Measurements from ENCODE around the gene SLC3A2. TPM values are rescaled to one million over a fixed set of nuclear protein-coding genes. Genes with fewer than 3 reads are reported as not detected.

SLC3A2 gene
- total and polyA plus RNA-seq, 10 donors, result 48.7 to 138 (median 111) TPM

DNA sequence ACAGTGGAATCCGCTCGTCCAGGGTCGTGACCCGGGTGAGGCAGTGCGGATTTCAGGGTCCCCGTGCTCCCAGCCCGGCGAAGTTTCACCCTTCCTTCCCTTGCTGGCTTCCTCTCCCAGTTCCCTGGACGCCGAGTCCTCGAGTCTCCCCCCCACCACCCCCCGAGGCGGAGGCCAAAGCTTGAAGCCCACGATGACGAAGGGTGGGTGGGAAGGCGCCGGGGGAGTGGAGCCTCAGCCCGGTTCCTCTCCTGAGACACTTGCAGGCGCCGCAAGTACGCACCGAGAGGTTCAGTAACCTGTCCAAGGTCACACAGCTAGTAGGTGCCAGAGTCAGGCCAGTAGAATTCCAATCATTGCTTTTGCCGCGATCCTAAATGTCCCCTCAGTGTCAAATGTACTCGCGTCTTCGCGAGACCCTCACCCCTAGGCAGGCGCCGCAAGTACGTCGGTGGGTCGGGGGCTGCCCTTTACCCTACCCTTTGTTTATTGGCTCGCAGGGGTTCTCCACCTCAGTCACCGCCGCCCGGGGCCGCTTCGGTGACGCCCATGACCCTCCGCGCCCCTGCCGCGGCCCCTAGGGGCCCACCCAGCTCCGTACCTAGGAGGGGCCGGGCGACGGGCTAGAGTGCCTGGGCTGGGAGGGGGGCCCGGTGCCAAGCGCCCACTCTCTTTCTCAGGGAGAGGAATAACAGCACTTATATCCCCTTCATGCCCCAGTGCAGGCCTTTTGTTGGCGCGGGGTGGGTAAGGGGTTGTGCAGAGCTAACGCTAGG lies 46.2 kb downstream of the SLC3A2 start:
- peaks cover 4 to 100% (median 60%) of the 10 kb centered on the region in 7 donors for H3K27me3 ChIP-seq (replicated peaks in 1 of 7)
- intact Hi-C loops (cut with DNase I; ENCODE audit: low total_unique reads), result no loop called here
- WGBS, 5 donors, result 9 to 20% (median 17%) methylated on average over 27 to 53 of the region's 53 CpGs
- no peak for TF ChIP-seq POLR2AphosphoS5 (IDR thresholded peaks at IDR 0.05)
- no peak for TF ChIP-seq POLR2A (IDR thresholded peaks at IDR 0.05)
- no peak for TF ChIP-seq CTCF (IDR thresholded peaks at IDR 0.05 in 8 of 11, conservative IDR thresholded peaks at IDR 0.05 in 3 of 11)
- no peaks in the 10 kb centered on the region for H3K36me3 ChIP-seq
- no peak overlapping the region for H3K27ac ChIP-seq
- peak overlapping the region in 4 of 8 donors; percentile 29 to 63 (median 34) for H3K4me3 ChIP-seq
- H3K4me1 ChIP-seq, result peaks cover 16 to 51% (median 33%) of the 10 kb centered on the region in 6 donors
- DNase-seq, result peak; percentile 53
- H3K9me3 ChIP-seq, result no peaks in the 10 kb centered on the region

- 28 to 49% (median 35%) methylated on average over 5 to 13 of the region's 13 CpGs for WGBS, 5 donors
- DNase-seq, result peak; percentile 16
- Histone ChIP-seq H3K27ac (no peak overlapping the region), H3K4me1 (peaks cover 16 to 46% (median 33%) of the 10 kb centered on the region in 6 donors), H3K27me3 (replicated peaks in 1 of 7) (peaks cover 4 to 90% (median 51%) of the 10 kb centered on the region in 7 donors), H3K36me3 (no peaks in the 10 kb centered on the region), H3K9me3 (no peaks in the 10 kb centered on the region), H3K4me3 (no peak overlapping the region)
- intact Hi-C loops (cut with DNase I; ENCODE audit: low total_unique reads), result no loop called here
- TF ChIP-seq POLR2A (IDR thresholded peaks at IDR 0.05) (no peak), POLR2AphosphoS5 (IDR thresholded peaks at IDR 0.05) (no peak)
Measured at GRCh38 chr11:62928011-62928410, 47.3 kb downstream of the SLC3A2 start.

DNA sequence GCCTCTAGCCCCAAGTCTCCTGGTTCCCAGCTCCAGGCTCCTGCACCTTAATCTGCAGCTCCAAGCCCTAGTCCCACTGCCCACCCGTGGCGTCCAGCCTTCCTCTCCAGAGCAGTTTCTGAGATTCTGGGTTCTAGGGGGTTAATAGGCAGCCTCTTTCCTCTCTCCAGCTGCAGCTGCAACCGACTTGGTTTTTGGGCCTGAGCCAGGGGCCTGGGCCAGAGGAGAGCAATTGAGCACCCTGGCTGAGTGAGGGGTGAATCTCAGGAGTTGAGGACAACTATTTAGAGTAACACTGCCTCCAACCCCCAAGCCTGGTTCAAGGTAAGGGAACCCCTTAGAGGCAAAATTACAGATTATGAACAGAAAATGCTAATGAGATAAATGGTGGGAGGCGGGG lies 49.5 kb downstream of the SLC3A2 start:
- no peak overlapping the region for H3K4me3 ChIP-seq
- no peak overlapping the region for H3K27ac ChIP-seq
- no peak for DNase-seq
- TF ChIP-seq POLR2A (IDR thresholded peaks at IDR 0.05) (no peak), POLR2AphosphoS5 (IDR thresholded peaks at IDR 0.05) (no peak), CTCF (IDR thresholded peaks at IDR 0.05 in 8 of 11, conservative IDR thresholded peaks at IDR 0.05 in 3 of 11) (no peak)
- no peaks in the 10 kb centered on the region for H3K9me3 ChIP-seq
- H3K36me3 ChIP-seq, result no peaks in the 10 kb centered on the region
- WGBS, 5 donors, result 45 to 63% (median 58%) methylated on average over 4 of the region's 4 CpGs
- H3K4me1 ChIP-seq, result peaks cover 7 to 25% (median 19%) of the 10 kb centered on the region in 6 donors
- intact Hi-C loops (cut with DNase I; ENCODE audit: low total_unique reads), result no loop called here
- H3K27me3 ChIP-seq (replicated peaks in 1 of 7), result peaks cover 4 to 69% (median 32%) of the 10 kb centered on the region in 7 donors

GRCh38 chr11:62930666-62931065 lies 50.0 kb downstream of the SLC3A2 start:
- peaks cover 7 to 20% (median 14%) of the 10 kb centered on the region in 6 donors for H3K4me1 ChIP-seq
- whole genome bisulfite sequencing, 5 donors, result 47 to 62% (median 59%) methylated on average over 1 of the region's 1 CpG
- intact Hi-C loops (cut with DNase I; ENCODE audit: low total_unique reads), result no loop called here
- H3K9me3 ChIP-seq, result no peaks in the 10 kb centered on the region
- H3K27me3 ChIP-seq (replicated peaks in 1 of 7), result peaks cover 4 to 64% (median 27%) of the 10 kb centered on the region in 7 donors
- no peaks in the 10 kb centered on the region for H3K36me3 ChIP-seq
- DNase-seq, result no peak
- H3K4me3 ChIP-seq, result no peak overlapping the region
- H3K27ac ChIP-seq, result no peak overlapping the region
- TF ChIP-seq POLR2A (IDR thresholded peaks at IDR 0.05) (no peak), CTCF (IDR thresholded peaks at IDR 0.05 in 8 of 11, conservative IDR thresholded peaks at IDR 0.05 in 3 of 11) (no peak), POLR2AphosphoS5 (IDR thresholded peaks at IDR 0.05) (no peak)

Data from spleen (tissue), 11 donors.